ENCODE data around the gene SEPTIN1.

Gene SEPTIN1

DNA sequence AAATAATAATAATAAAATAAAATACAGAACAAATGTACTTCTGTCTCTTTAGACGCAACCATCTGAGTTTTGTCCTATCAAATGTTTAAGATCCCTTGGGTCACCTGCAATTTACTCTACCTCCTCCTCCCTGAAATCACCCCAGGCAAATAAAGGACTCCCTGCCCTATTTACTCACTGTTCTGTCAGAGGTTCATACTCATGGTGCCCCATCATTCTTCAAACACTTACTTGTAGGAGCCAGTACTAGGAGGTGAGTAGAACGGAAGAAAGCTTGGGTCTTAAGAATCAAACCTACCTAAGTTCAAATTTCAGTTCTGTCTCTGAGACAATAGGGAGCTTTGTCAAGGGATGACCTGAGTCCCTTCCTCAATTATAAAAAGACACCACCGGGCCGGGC is 15.8 kb downstream of the SEPTIN1 start:
- Mint-ChIP-seq H3K4me1 (ENCODE audit: low read depth) (peaks cover 34% of the 10 kb centered on the region), H3K36me3 (ENCODE audit: low read depth) (peaks cover 39% of the 10 kb centered on the region), H3K9me3 (no peaks in the 10 kb centered on the region), H3K27me3 (ENCODE audit: low read depth) (no peaks in the 10 kb centered on the region), H3K4me3 (peak overlapping the region; percentile 89), H3K27ac (no peak overlapping the region)
- DNase-seq (ENCODE audit: low spot score), result no peak

DNA sequence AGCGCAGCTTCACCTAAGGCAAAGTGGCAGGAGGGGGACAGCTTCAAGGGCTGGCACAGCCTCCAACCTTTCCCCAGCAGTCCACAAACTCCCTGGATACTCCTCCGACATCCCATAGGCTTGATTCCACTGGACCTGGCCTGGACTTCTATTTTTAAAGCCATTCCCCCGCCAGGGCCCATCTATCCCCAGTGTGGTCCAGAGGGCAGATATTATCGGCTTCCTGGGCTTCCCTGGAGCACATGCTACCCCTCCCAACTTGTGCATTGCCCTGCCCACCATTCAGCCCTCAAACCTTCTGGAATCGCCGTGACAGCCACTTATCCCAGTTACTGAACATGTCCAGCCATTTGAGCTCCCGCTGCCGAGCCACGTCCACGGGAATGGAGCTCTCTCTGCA is 17.2 kb downstream of the SEPTIN1 start:
- peaks cover 28% of the 10 kb centered on the region for H3K4me1 Mint-ChIP-seq (ENCODE audit: low read depth)
- no peak overlapping the region for H3K27ac Mint-ChIP-seq

DNA sequence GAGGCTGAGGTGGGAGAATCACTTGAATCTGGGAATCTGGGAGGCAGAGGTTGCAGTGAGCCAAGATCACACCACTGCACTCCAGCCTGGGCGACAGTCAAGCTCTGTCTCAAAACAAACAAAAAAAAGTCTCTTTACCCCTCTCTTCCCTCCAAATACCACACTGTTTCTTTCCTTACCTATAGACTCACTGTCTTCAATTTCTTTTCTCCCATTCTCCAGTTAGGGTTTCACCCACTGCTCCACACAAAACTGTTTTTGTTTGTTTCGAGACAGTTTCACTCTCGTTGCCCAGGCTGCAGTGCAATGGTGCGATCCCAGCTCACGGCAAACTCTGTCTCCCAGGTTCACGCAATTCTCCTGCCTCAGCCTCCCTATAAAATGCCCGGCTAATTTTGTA is 21.2 kb downstream of the SEPTIN1 start:
- H3K36me3 Mint-ChIP-seq (ENCODE audit: low read depth), result peaks cover 48% of the 10 kb centered on the region
- H3K27me3 Mint-ChIP-seq (ENCODE audit: low read depth), result no peaks in the 10 kb centered on the region
- H3K4me3 Mint-ChIP-seq, result no peak overlapping the region
- H3K4me1 Mint-ChIP-seq (ENCODE audit: low read depth), result peaks cover 16% of the 10 kb centered on the region
- H3K9me3 Mint-ChIP-seq, result no peaks in the 10 kb centered on the region
- no peak overlapping the region for H3K27ac Mint-ChIP-seq
- no peak for DNase-seq (ENCODE audit: low spot score)

More for the DNA sequence above, 17.2 kb downstream of the SEPTIN1 start:
- Mint-ChIP-seq H3K4me3 (no peak overlapping the region), H3K36me3 (ENCODE audit: low read depth) (peaks cover 49% of the 10 kb centered on the region), H3K9me3 (no peaks in the 10 kb centered on the region), H3K27me3 (ENCODE audit: low read depth) (no peaks in the 10 kb centered on the region)
- no peak for DNase-seq (ENCODE audit: low spot score)

DNA sequence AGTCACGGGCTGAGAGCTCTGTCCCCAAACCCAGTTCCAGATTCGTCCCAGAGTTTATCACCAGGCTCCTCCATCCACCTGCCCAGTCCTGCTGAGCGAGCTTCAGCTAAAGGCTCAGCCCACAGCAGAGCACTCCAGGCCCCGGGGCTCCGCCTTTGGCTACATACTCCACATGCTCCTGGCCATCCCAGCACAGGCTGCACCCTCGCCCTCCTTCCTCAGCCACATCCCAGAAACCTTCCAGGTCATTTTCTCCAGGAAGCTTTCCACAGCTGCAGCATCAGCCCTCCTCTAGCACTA is 22.5 kb downstream of the SEPTIN1 start:
- Mint-ChIP-seq H3K36me3 (ENCODE audit: low read depth) (peaks cover 45% of the 10 kb centered on the region), H3K27me3 (ENCODE audit: low read depth) (no peaks in the 10 kb centered on the region), H3K4me3 (no peak overlapping the region), H3K9me3 (no peaks in the 10 kb centered on the region), H3K27ac (peak overlapping the region; percentile 46), H3K4me1 (ENCODE audit: low read depth) (peaks cover 21% of the 10 kb centered on the region)
- no peak for DNase-seq (ENCODE audit: low spot score)

DNA sequence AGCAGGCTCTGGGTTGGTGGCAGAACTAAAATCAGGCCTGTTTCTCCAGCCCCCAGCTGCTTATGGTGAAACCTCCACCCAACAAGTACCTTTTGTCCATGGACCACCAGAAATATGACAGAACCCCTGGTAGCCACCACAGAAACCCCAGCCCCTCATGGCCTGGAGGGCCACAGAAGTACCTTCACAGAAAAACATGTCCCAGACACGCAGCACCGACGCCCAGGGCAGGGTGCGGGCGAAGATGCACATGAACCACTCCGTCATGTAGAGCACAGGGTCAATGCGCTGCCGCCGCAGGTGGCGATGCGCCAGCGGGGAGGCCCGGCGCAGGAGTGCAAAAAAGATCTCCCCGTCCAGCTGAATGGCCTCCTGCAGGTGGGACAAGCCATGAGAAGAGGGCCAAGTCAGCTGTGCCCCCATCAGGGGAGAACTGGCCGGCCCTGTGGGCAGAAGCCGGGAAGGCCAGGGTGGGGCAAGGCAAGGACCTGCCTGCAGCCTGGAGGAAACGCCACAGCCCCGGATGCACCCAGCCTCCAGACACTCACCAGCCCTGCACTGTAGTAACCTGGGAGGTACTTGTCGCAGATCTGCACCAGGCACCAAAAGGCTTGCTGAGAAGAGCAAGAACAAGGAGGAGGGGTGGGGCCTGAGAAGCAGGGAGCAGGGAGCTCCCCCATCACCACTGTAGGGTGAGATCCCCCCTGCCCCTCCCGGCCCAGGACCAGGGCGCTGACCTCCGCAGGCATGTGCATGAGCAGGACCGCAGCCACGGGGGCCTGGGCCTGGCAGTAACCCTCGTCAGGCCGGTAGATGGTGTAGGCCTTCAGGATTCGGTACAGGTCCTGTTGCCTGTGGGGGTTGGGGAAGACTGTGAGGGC is 23.1 kb downstream of the SEPTIN1 start:
- no peak for DNase-seq (ENCODE audit: low spot score)
- no peaks in the 10 kb centered on the region for H3K27me3 Mint-ChIP-seq (ENCODE audit: low read depth)
- no peak overlapping the region for H3K27ac Mint-ChIP-seq
- peaks cover 22% of the 10 kb centered on the region for H3K4me1 Mint-ChIP-seq (ENCODE audit: low read depth)
- no peak overlapping the region for H3K4me3 Mint-ChIP-seq
- H3K36me3 Mint-ChIP-seq (ENCODE audit: low read depth), result peaks cover 43% of the 10 kb centered on the region
- no peaks in the 10 kb centered on the region for H3K9me3 Mint-ChIP-seq

DNA sequence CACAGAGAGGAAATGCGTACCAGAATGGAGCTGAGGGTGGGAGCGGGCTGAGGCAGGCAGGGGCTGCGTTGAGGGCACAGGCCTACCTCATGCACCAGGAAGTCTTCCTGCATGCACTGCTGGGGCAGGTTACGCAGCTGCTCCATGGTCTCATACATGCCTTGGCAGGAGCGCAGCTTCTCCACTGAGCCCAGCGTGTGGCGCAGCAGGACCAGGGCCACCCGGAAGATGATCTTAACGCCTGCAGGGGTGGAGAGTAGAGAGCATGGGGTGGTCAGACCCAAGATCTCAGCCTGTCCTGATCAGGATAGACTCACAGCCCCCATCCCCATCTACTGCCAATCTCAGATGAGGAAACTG is 23.8 kb downstream of the SEPTIN1 start:
- H3K36me3 Mint-ChIP-seq (ENCODE audit: low read depth), result peaks cover 49% of the 10 kb centered on the region
- no peaks in the 10 kb centered on the region for H3K27me3 Mint-ChIP-seq (ENCODE audit: low read depth)
- no peak overlapping the region for H3K4me3 Mint-ChIP-seq
- H3K9me3 Mint-ChIP-seq, result no peaks in the 10 kb centered on the region
- DNase-seq (ENCODE audit: low spot score), result no peak
- peaks cover 24% of the 10 kb centered on the region for H3K4me1 Mint-ChIP-seq (ENCODE audit: low read depth)
- H3K27ac Mint-ChIP-seq, result no peak overlapping the region

DNA sequence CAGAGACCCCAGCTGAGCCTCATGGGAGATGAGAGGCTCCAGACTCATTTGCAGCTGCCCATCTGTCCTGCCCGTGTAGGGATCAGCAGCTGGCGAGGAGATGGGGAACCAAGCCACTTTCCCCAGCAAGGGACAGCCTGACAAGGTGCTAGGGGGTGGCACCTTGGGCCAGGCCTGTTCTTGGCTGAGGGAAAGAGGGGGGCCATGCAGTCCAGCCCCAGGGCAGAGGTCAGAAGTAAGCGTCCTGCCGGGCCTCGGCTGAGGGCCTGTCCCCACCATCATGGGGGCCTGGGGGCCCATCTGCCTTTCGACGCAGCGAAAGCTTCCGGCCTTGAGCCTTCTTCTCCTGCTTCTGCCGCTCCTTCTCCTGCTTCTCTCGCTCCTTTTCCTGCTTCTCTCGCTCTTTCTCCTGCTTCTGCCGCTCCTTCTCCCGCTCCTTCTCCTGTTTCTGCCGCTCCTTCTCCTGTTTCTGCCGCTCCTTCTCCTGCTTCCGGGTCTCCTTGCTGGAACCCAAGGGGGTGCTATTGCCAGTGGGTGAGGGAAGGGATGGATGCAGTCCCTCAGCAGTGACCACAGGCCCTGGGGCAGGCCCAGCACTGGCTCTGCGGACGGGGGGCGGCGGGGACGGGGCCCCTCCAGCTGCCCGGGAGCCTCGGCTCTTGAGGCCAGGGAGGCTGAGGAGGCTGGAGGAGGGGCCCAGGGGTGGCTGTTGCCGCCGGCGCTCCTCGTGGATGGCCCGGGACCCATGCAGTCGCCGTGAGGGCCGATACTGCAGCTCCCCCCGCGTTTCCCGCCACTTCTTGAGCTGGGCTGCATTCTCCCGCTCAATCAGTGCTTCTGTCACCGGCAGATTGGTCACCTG is 24.4 kb downstream of the SEPTIN1 start:
- H3K4me1 Mint-ChIP-seq (ENCODE audit: low read depth), result peaks cover 22% of the 10 kb centered on the region
- H3K36me3 Mint-ChIP-seq (ENCODE audit: low read depth), result peaks cover 48% of the 10 kb centered on the region
- no peaks in the 10 kb centered on the region for H3K9me3 Mint-ChIP-seq
- no peak for DNase-seq (ENCODE audit: low spot score)
- no peaks in the 10 kb centered on the region for H3K27me3 Mint-ChIP-seq (ENCODE audit: low read depth)
- no peak overlapping the region for H3K4me3 Mint-ChIP-seq
- no peak overlapping the region for H3K27ac Mint-ChIP-seq

DNA sequence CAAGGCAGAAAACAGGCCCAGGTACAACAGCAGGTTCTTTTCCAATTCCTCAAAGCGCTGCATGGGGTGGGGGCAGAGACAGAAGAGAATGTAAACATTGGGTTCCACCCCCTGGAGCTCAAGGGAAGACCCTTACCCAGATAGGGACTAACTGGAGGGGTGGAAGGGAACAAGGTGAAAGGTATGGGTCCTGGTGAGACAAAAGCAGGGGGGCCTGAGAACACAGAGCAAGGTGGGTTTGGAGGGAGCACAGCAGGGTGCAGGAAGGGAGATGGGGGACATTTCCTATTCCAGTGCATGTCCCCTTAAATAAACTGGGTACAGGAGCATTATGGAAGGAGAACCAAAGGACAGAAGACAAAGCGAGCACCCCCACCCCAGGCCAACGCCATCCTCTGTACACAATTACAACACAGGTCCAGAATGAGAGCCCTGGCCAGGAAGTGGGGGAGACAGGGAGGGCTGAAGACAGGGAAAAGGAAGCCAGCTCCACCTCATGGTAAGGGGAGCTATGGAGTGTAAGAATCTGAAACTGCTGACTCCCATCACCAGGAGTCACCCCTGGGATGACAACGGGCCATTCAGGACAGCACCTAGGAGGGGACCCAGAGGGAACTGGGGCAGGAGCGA is 25.2 kb downstream of the SEPTIN1 start:
- no peak overlapping the region for H3K4me3 Mint-ChIP-seq
- H3K27me3 Mint-ChIP-seq (ENCODE audit: low read depth), result no peaks in the 10 kb centered on the region
- no peaks in the 10 kb centered on the region for H3K9me3 Mint-ChIP-seq
- no peak for DNase-seq (ENCODE audit: low spot score)
- peaks cover 49% of the 10 kb centered on the region for H3K36me3 Mint-ChIP-seq (ENCODE audit: low read depth)
- no peak overlapping the region for H3K27ac Mint-ChIP-seq
- H3K4me1 Mint-ChIP-seq (ENCODE audit: low read depth), result peaks cover 23% of the 10 kb centered on the region

DNA sequence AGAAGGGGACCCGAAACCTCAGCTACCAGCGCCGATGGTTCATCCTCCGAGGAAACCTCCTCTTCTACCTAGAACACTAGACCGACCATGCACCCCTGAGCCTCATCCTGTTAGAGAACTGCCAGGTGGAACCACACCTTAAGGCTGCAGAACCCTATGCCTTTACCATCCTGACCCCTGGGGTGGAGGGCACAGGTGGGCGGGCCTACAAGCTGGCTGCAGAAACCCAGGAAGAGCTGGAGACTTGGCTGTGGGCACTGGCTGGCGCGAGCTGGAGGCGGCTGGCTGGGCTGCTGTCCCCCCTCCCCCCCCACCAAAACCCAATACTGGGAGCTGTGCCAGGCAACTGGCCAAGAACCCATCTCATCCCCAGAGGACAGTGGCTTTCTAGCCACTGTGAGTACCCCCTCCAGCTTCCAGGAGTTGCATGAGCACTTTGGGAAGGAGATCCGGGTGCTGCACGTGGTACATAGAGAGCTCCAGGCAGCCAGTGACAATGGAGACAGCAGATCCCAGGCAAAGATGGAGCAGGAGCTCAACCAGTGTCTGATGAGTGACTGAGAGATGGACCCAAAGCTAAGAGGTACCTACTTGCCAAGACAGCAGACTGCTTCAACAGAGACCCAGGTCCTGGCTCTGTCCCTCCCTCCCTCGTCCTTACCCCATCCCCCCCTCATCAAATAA is 25.8 kb downstream of the SEPTIN1 start:
- Mint-ChIP-seq H3K4me1 (ENCODE audit: low read depth) (peaks cover 26% of the 10 kb centered on the region), H3K27me3 (ENCODE audit: low read depth) (no peaks in the 10 kb centered on the region), H3K36me3 (ENCODE audit: low read depth) (peaks cover 53% of the 10 kb centered on the region)

DNA sequence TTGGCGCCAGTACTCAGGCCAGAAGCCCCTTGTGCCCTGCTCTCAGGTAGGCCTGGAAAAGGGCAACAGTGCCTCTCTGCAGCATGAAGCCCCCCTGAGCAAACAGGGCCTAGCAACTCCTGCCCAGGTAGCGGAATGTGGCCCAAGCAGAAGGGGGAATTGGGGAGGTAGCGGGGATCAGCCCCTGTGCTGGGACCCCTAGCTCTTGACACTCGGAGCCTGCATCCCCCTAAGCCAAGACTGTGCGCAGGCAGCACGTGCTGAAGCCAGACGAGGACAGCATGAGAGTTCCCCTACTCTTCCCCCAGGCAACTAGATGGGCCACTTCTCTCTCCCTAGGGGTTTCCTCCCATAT is 26.4 kb downstream of the SEPTIN1 start:
- H3K4me3 Mint-ChIP-seq, result peak overlapping the region; percentile 94

More for the DNA sequence above, 25.8 kb downstream of the SEPTIN1 start:
- no peak for DNase-seq (ENCODE audit: low spot score)
- peak overlapping the region; percentile 94 for H3K4me3 Mint-ChIP-seq
- H3K9me3 Mint-ChIP-seq, result no peaks in the 10 kb centered on the region
- H3K27ac Mint-ChIP-seq, result peak overlapping the region; percentile 95

DNA sequence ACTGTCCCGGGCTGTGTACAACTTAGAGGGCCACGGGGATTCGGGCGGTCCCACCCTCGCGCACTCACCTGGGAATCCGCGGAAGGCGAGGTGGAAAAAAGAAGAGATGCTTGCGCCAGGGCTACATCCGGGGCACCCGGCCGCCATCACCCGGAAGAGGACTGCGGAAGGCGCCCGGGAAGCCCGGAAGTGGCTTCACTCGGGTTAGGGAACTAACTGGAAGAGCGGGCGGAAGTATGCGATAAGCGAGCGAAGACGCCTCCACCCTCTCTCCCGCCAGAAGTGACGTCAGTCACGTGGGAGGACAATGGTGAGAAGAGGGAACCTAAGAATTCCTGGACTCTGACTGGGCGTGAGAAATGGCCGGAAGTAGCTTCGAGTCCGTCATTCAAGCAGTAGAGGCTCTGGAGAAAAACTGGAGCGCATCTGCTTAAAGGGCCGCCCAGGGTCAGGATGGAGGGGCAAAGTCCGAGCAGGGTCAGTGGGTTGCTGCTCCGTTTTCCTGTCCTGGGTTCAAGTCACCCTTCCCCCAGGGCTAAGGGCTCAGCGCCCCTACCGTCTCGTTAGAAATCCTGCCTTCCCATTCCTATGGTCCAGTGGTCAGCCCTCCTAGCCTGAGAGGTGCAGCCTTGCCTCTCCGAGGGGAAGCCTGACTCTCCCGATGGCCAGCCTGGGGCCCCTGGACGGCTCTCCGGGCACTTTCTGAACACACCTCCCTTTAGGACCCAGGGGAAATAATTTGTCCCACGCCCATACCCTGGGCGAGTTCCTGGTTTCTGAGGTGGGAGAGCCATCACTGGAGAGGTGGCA is 27.0 kb downstream of the SEPTIN1 start, which contains the start of gene CD2BP2:
Gene CD2BP2 (minus strand): TSS at position 165 of the 810 bp plus-strand sequence. CDS start 627 bp downstream, outside the sequence.
- Mint-ChIP-seq H3K9me3 (no peaks in the 10 kb centered on the region), H3K27ac (peak within 1 kb of the TSS; percentile 95), H3K36me3 (ENCODE audit: low read depth) (peaks cover 52% of the 10 kb centered on the region), H3K4me1 (ENCODE audit: low read depth) (peaks cover 34% of the 10 kb centered on the region), H3K4me3 (peak within 1 kb of the TSS; percentile 94), H3K27me3 (ENCODE audit: low read depth) (no peaks in the 10 kb centered on the region)
- DNase-seq (ENCODE audit: low spot score), result peak; percentile 92

More for the DNA sequence above, 26.4 kb downstream of the SEPTIN1 start:
- Mint-ChIP-seq H3K27ac (peak overlapping the region; percentile 95), H3K36me3 (ENCODE audit: low read depth) (peaks cover 54% of the 10 kb centered on the region), H3K4me1 (ENCODE audit: low read depth) (peaks cover 31% of the 10 kb centered on the region), H3K9me3 (no peaks in the 10 kb centered on the region), H3K27me3 (ENCODE audit: low read depth) (no peaks in the 10 kb centered on the region)
- DNase-seq (ENCODE audit: low spot score), result no peak

DNA sequence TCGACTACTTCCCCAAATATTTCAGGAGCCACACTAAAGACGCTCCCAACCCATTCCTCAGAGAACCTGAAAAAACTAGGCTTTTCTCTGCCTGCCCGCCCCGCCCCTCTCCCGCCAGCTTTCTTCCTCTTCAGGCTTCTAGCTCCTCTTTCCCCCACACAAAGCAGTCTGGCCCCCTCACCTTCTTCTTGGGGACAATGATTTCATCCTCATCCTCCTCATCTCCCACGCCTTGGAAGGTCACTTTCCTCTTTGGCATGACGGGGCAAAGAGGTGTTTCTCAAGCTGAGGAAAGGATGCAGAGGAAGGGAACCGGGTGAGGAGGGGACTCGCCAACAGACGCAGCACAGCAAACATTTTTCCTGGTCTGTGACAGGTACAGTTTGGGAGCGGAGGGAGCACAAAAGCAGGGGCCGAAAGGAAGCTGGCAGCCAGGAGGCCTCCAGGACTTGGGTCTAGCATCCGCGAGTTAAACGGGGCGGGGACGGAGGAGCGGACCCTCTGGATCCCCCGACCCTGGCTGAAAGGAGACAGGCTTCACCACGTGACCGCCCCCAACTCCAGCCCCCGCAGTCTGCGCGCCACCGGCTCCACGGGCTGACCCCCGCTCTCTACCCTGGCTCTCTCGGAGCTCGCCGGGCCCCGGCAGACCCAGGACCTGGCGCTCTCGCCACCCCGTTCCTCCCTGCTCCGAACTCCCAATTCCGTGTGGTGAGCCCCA is 27.8 kb downstream of the SEPTIN1 start:
- no peaks in the 10 kb centered on the region for H3K9me3 Mint-ChIP-seq
- H3K27me3 Mint-ChIP-seq (ENCODE audit: low read depth), result no peaks in the 10 kb centered on the region
- peaks cover 50% of the 10 kb centered on the region for H3K36me3 Mint-ChIP-seq (ENCODE audit: low read depth)
- H3K4me1 Mint-ChIP-seq (ENCODE audit: low read depth), result peaks cover 35% of the 10 kb centered on the region
- peak overlapping the region; percentile 94 for H3K4me3 Mint-ChIP-seq
- DNase-seq (ENCODE audit: low spot score), result no peak
- H3K27ac Mint-ChIP-seq, result peak overlapping the region; percentile 95

Data from T-helper 2 cell treated with Interferon-gamma antibody and Interleukin-4, amounts not matched to agents 5 μg/mL and 100 μg/mL, for 36 hours (primary cell).